Liver (tissue), 9 donors: Measurements from ENCODE around the gene PPP1R1B. TPM values are rescaled to one million over a fixed set of nuclear protein-coding genes. Genes with fewer than 3 reads are reported as not detected.

ENCODE experiments used
- DNase-seq: peaks from one replicate; pipeline ENCODE4 v3.0.0-alpha.2; 2017; ENCODE audit warnings: low spot score
- H3K27ac ChIP-seq, 2 donors: one replicate each; pipeline ENCODE4 v1.7.0; 2013; ENCODE audit warnings: inconsistent platforms in 2 of 2, low read length in 2 of 2, control low read depth in 1 of 2, low read depth in 1 of 2, mild to moderate bottlenecking in 1 of 2
- H3K27me3 ChIP-seq, 4 donors: one replicate each; pipeline versions ENCODE4 v1.6.1 to v1.7.0; 2013; ENCODE audit warnings: low read length in 3 of 4, inconsistent platforms in 1 of 4, mild to moderate bottlenecking in 1 of 4, moderate library complexity in 1 of 4; ENCODE audit not compliant: control insufficient read depth in 4 of 4, insufficient read depth in 4 of 4
- H3K36me3 ChIP-seq, 4 donors: one replicate each; pipeline versions ENCODE4 v1.6.1 to v1.7.0; 2013; ENCODE audit warnings: low read length in 3 of 4, mild to moderate bottlenecking in 3 of 4, low read depth in 1 of 4, moderate library complexity in 1 of 4; ENCODE audit not compliant: control insufficient read depth in 4 of 4, insufficient read depth in 3 of 4
- H3K4me1 ChIP-seq, 4 donors: one replicate each; pipeline versions ENCODE4 v1.6.1 to v1.7.0; 2013; ENCODE audit warnings: low read length in 3 of 4, mild to moderate bottlenecking in 3 of 4, moderate library complexity in 1 of 4; ENCODE audit not compliant: control insufficient read depth in 4 of 4, insufficient read depth in 4 of 4
- H3K4me3 ChIP-seq, 3 donors: one replicate each; pipeline versions ENCODE4 v1.6.1 to v1.7.0; 2013; ENCODE audit warnings: low read length in 3 of 3, control low read depth in 1 of 3, low read depth in 1 of 3, mild to moderate bottlenecking in 1 of 3
- H3K9ac ChIP-seq, 2 donors: one replicate each; pipeline ENCODE4 v1.7.0; 2013; ENCODE audit warnings: low read length in 2 of 2, mild to moderate bottlenecking in 2 of 2, moderate library complexity in 2 of 2, control low read depth in 1 of 2, low read depth in 1 of 2
- H3K9me3 ChIP-seq, 4 donors: one replicate each; pipeline versions ENCODE4 v1.6.1 to v1.7.0; 2013; ENCODE audit warnings: low read length in 3 of 4; ENCODE audit not compliant: control insufficient read depth in 4 of 4
- EGR1 ChIP-seq, 2 donors: IDR thresholded peaks; 2 replicates each; pipeline ENCODE4 v1.6.1; 2016 to 2018; ENCODE audit warnings: antibody characterized with exemption in 2 of 2, low read depth in 2 of 2
- FOXA1 ChIP-seq: IDR thresholded peaks from 2 replicates; pipeline ENCODE4 v1.6.1; 2016; ENCODE audit warnings: antibody characterized with exemption
- FOXA2 ChIP-seq: IDR thresholded peaks from 2 replicates; pipeline ENCODE4 v1.6.1; 2016; ENCODE audit warnings: antibody characterized with exemption
- GABPA ChIP-seq, 2 donors: IDR thresholded peaks in 1 of 2; conservative IDR thresholded peaks in 1 of 2; 2 replicates each; pipeline ENCODE4 v1.6.1; 2016; ENCODE audit warnings: antibody characterized with exemption in 2 of 2, mild to moderate bottlenecking in 1 of 2, moderate library complexity in 1 of 2
- HNF4A ChIP-seq, 2 donors: conservative IDR thresholded peaks; 2 replicates each; pipeline ENCODE4 v1.6.1; 2016; ENCODE audit warnings: antibody characterized with exemption in 2 of 2, mild to moderate bottlenecking in 2 of 2
- HNF4G ChIP-seq: IDR thresholded peaks from 2 replicates; pipeline ENCODE4 v1.6.1; 2016; ENCODE audit warnings: antibody characterized with exemption
- JUND ChIP-seq, 2 donors: IDR thresholded peaks; 2 replicates each; pipeline ENCODE4 v1.6.1; 2016; ENCODE audit warnings: antibody characterized with exemption in 2 of 2
- NR2F2 ChIP-seq: IDR thresholded peaks from 2 replicates; pipeline ENCODE4 v1.6.1; 2016; ENCODE audit warnings: antibody characterized with exemption
- RAD21 ChIP-seq, 2 donors: IDR thresholded peaks; 2 replicates each; pipeline ENCODE4 v1.6.1; 2016; ENCODE audit warnings: antibody characterized with exemption in 2 of 2, mild to moderate bottlenecking in 2 of 2
- RXRA ChIP-seq, 2 donors: IDR thresholded peaks; 2 replicates each; pipeline ENCODE4 v1.6.1; 2017 to 2018; ENCODE audit warnings: antibody characterized with exemption in 2 of 2, mild to moderate bottlenecking in 1 of 2
- SP1 ChIP-seq: IDR thresholded peaks from 2 replicates; pipeline ENCODE4 v1.6.1; 2018; ENCODE audit warnings: antibody characterized with exemption, mild to moderate bottlenecking
- TAF1 ChIP-seq: conservative IDR thresholded peaks from 2 replicates; pipeline ENCODE4 v1.6.1; 2016; ENCODE audit warnings: antibody characterized with exemption, mild to moderate bottlenecking
- YY1 ChIP-seq: IDR thresholded peaks from 2 replicates; pipeline ENCODE4 v1.6.1; 2016; ENCODE audit warnings: antibody characterized with exemption, mild to moderate bottlenecking
- WGBS: extraction: QIAGEN DNeasy Blood & Tissue Kit; methylation state at CpG from one replicate; pipeline ENCODE4 v1.1.7; 2013; 5-methylcytosine and 5-hydroxymethylcytosine counted together
- polyA plus RNA-seq, 2 donors: library from polyadenylated mRNA; stranded (reverse) in 1 of 2; unstranded in 1 of 2; fragments of 200-250 nt in 1 of 2; fragments of >200 nt in 1 of 2; fragmentation: Nextera tagmentation in 1 of 2; extraction: Ambion mirVana in 1 of 2; gene quantifications; one replicate each; pipeline versions ENCODE4 v1.2.1 to v1.2.3, GENCODE V29; 2013 to 2015
- total RNA-seq, 2 donors: library from RNA; depleted of rRNA; stranded (reverse); fragments of >200 nt; gene quantifications; one replicate each; pipeline ENCODE4 v1.2.3, GENCODE V29; 2014
- TF ChIP-seq, protein P1 (sequence below): IDR thresholded peaks from 2 replicates; pipeline ENCODE4 v1.6.1; 2016; ENCODE audit warnings: antibody characterized with exemption, mild to moderate bottlenecking
- TF ChIP-seq, protein P2 (sequence below): IDR thresholded peaks from 2 replicates; pipeline ENCODE4 v1.6.1; 2016; ENCODE audit warnings: antibody characterized with exemption
- TF ChIP-seq, protein P3 (sequence below): IDR thresholded peaks from 2 replicates; pipeline ENCODE4 v1.6.1; 2016; ENCODE audit warnings: antibody characterized with exemption
- TF ChIP-seq, protein P4 (sequence below): IDR thresholded peaks from 2 replicates; pipeline ENCODE4 v1.6.1; 2016; ENCODE audit warnings: antibody characterized with exemption
- donor health status: healthy.
- donor health status: healthy.
- donor health status: healthy.
- donor health status: healthy.
- donor health status: healthy.

Gene PPP1R1B
- total and polyA plus RNA-seq, 4 donors = 0.14 TPM; not detected in 3

DNA sequence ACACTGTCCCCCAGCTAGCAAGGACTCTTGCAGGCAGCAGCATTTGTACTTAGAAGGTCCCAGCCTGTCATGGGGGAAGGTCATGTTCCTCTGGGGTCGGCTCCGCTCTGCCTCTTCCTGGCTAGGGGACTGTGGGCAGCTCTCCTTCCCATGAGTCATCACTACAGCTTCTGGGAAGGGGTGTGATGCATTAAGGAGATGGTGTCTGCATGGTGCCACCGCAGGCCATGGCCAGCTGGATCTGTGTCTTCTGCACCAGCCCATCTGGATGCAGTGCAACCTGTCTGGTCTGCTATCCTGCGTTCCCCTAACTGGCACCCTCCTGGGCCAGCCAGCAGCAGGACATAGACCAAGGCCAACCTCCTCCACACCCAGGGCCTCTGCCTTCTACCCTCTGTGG lies 16.5 kb downstream of the PPP1R1B start:
- H3K36me3 ChIP-seq = no peaks in the 10 kb centered on the region
- 87% methylated on average over 4 of the region's 4 CpGs for WGBS
- no peak overlapping the region for H3K9ac ChIP-seq
- DNase-seq = no peak
- peaks cover 0 to 27% (median 19%) of the 10 kb centered on the region in 4 donors for H3K4me1 ChIP-seq
- no peaks in the 10 kb centered on the region for H3K27me3 ChIP-seq
- no peak overlapping the region for H3K4me3 ChIP-seq
- TF ChIP-seq JUND (IDR thresholded peaks at IDR 0.05) (no peak), HNF4G (no peak), YY1 (no peak), SP1 (no peak), RAD21 (IDR thresholded peaks at IDR 0.05) (no peak), NR2F2 (no peak), RXRA (IDR thresholded peaks at IDR 0.05) (no peak), HNF4A (conservative IDR thresholded peaks at IDR 0.05) (no peak)
- TF ChIP-seq, protein P1, sequence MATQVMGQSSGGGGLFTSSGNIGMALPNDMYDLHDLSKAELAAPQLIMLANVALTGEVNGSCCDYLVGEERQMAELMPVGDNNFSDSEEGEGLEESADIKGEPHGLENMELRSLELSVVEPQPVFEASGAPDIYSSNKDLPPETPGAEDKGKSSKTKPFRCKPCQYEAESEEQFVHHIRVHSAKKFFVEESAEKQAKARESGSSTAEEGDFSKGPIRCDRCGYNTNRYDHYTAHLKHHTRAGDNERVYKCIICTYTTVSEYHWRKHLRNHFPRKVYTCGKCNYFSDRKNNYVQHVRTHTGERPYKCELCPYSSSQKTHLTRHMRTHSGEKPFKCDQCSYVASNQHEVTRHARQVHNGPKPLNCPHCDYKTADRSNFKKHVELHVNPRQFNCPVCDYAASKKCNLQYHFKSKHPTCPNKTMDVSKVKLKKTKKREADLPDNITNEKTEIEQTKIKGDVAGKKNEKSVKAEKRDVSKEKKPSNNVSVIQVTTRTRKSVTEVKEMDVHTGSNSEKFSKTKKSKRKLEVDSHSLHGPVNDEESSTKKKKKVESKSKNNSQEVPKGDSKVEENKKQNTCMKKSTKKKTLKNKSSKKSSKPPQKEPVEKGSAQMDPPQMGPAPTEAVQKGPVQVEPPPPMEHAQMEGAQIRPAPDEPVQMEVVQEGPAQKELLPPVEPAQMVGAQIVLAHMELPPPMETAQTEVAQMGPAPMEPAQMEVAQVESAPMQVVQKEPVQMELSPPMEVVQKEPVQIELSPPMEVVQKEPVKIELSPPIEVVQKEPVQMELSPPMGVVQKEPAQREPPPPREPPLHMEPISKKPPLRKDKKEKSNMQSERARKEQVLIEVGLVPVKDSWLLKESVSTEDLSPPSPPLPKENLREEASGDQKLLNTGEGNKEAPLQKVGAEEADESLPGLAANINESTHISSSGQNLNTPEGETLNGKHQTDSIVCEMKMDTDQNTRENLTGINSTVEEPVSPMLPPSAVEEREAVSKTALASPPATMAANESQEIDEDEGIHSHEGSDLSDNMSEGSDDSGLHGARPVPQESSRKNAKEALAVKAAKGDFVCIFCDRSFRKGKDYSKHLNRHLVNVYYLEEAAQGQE = no peak
- TF ChIP-seq, protein P2, sequence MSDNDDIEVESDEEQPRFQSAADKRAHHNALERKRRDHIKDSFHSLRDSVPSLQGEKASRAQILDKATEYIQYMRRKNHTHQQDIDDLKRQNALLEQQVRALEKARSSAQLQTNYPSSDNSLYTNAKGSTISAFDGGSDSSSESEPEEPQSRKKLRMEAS = no peak
- TF ChIP-seq, protein P3, sequence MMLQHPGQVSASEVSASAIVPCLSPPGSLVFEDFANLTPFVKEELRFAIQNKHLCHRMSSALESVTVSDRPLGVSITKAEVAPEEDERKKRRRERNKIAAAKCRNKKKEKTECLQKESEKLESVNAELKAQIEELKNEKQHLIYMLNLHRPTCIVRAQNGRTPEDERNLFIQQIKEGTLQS = no peak
- H3K27ac ChIP-seq = no peak overlapping the region
- no peaks in the 10 kb centered on the region for H3K9me3 ChIP-seq

DNA sequence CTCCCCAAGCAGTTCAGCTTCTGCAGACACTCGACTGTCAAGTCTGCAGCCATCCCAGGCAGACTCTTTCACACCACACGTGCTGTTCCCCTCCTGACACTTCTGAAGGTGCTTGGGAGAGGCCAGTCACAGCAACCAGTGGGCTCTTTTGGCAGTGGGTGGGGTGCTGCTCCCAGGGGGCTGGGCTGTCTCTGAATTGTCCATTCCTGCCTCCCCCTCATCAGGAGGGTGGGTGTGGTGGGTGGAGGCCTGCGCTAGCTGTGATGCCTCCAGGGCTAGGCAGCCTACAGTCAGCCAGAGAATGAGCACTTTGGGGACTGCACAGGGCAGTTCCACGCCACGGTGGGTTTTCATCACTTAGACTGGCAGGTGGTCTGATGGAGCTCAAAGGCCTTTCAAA lies 20.5 kb downstream of the PPP1R1B start:
- peaks cover 0 to 5% (median 2%) of the 10 kb centered on the region in 4 donors for H3K4me1 ChIP-seq
- DNase-seq = no peak
- 92% methylated on average over 5 of the region's 5 CpGs for WGBS
- no peak overlapping the region for H3K4me3 ChIP-seq
- H3K9ac ChIP-seq = no peak overlapping the region
- no peak overlapping the region for H3K27ac ChIP-seq
- TF ChIP-seq, protein P3 = no peak
- TF ChIP-seq HNF4G (no peak), GABPA (IDR thresholded peaks at IDR 0.05 in 1 of 2, conservative IDR thresholded peaks at IDR 0.05 in 1 of 2) (no peak), EGR1 (IDR thresholded peaks at IDR 0.05; ENCODE audit: low read depth in 2 of 2) (no peak), TAF1 (no peak), JUND (IDR thresholded peaks at IDR 0.05) (no peak), FOXA2 (no peak), RAD21 (IDR thresholded peaks at IDR 0.05) (no peak), FOXA1 (no peak), SP1 (no peak), HNF4A (conservative IDR thresholded peaks at IDR 0.05) (no peak)
- TF ChIP-seq, protein P1 = no peak
- TF ChIP-seq, protein P4, sequence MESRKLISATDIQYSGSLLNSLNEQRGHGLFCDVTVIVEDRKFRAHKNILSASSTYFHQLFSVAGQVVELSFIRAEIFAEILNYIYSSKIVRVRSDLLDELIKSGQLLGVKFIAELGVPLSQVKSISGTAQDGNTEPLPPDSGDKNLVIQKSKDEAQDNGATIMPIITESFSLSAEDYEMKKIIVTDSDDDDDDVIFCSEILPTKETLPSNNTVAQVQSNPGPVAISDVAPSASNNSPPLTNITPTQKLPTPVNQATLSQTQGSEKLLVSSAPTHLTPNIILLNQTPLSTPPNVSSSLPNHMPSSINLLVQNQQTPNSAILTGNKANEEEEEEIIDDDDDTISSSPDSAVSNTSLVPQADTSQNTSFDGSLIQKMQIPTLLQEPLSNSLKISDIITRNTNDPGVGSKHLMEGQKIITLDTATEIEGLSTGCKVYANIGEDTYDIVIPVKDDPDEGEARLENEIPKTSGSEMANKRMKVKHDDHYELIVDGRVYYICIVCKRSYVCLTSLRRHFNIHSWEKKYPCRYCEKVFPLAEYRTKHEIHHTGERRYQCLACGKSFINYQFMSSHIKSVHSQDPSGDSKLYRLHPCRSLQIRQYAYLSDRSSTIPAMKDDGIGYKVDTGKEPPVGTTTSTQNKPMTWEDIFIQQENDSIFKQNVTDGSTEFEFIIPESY = no peak
- TF ChIP-seq, protein P2 = no peak
- H3K27me3 ChIP-seq = no peaks in the 10 kb centered on the region
- H3K9me3 ChIP-seq = no peaks in the 10 kb centered on the region
- H3K36me3 ChIP-seq = no peaks in the 10 kb centered on the region
